HepG2 (cell line): ENCODE results near the gene JMY. TPM values are rescaled to one million over a fixed set of nuclear protein-coding genes. Genes with fewer than 3 reads are reported as not detected.
A peak's percentile ranks its signal among the peaks of the same experiment; 100 is the strongest.

Experiments
- ARNT ChIP-seq: fragments of 450-650 bp; IDR thresholded peaks from 2 replicates; pipeline ENCODE4 v1.6.1; 2017
- DNMT3B ChIP-seq: conservative IDR thresholded peaks from 2 replicates; pipeline ENCODE4 v1.6.1; 2016; ENCODE audit warnings: missing biosample characterization, control low read depth
- FOXC1 ChIP-seq: sonication (generic); formaldehyde crosslinking; IDR thresholded peaks from 2 replicates; pipeline ENCODE4 v1.8.0; 2022; ENCODE audit warnings: mild to moderate bottlenecking, missing genetic modification reagents, borderline replicate concordance
- FOXO4 ChIP-seq: sonication (generic); formaldehyde crosslinking; conservative IDR thresholded peaks from 2 replicates; pipeline ENCODE4 v1.8.1; 2023; ENCODE audit warnings: missing genetic modification reagents
- GATA4 ChIP-seq: sonication (generic); IDR thresholded peaks from 2 replicates; pipeline ENCODE4 v1.6.1; 2016; ENCODE audit warnings: antibody characterized with exemption, low read depth, borderline replicate concordance
- HMGA1 ChIP-seq: sonication (generic); formaldehyde crosslinking; conservative IDR thresholded peaks from 2 replicates; pipeline ENCODE4 v1.4.0; 2020; ENCODE audit warnings: missing genetic modification reagents
- HNRNPLL ChIP-seq: fragments of 200-400 bp; formaldehyde crosslinking; IDR thresholded peaks from 2 replicates; pipeline ENCODE4 v1.6.1; 2017; ENCODE audit warnings: mild to moderate bottlenecking, low read depth, low read length; ENCODE audit not compliant: poor library complexity, severe bottlenecking
- IRF2 ChIP-seq: IDR thresholded peaks from 2 replicates; pipeline ENCODE4 v1.6.1; 2018; ENCODE audit warnings: missing genetic modification reagents, missing compliant biosample characterization
- KDM5B ChIP-seq: sonication (generic); formaldehyde crosslinking; IDR thresholded peaks from 2 replicates; pipeline ENCODE4 v1.4.0; 2020; ENCODE audit warnings: missing genetic modification reagents, mild to moderate bottlenecking, borderline replicate concordance
- KMT2B ChIP-seq: IDR thresholded peaks from 2 replicates; pipeline ENCODE4 v1.6.1; 2016; ENCODE audit warnings: missing genetic modification reagents, missing compliant biosample characterization
- MED8 ChIP-seq: sonication (generic); formaldehyde crosslinking; IDR thresholded peaks from 2 replicates; pipeline ENCODE4 v1.8.1; 2023; ENCODE audit warnings: mild to moderate bottlenecking, missing genetic modification reagents; ENCODE audit not compliant: insufficient replicate concordance
- MEIS1 ChIP-seq: sonication (generic); formaldehyde crosslinking; IDR thresholded peaks from 2 replicates; pipeline ENCODE4 v1.9.0; 2021; ENCODE audit warnings: mild to moderate bottlenecking, missing genetic modification reagents, moderate library complexity, borderline replicate concordance
- NR2F1 ChIP-seq, 2 experiments: fragments of 450-650 bp in 1 of 2; formaldehyde crosslinking in 1 of 2; IDR thresholded peaks; 2 replicates each; pipeline versions ENCODE4 v1.5.0 to v1.6.1; 2016 to 2020; ENCODE audit warnings: mild to moderate bottlenecking in 1 of 2, missing compliant biosample characterization in 1 of 2, missing genetic modification reagents in 1 of 2, moderate library complexity in 1 of 2
- PATZ1 ChIP-seq: sonication (generic); formaldehyde crosslinking; IDR thresholded peaks from 2 replicates; pipeline ENCODE4 v1.4.0; 2020; ENCODE audit warnings: missing genetic modification reagents
- SALL1 ChIP-seq: sonication (generic); formaldehyde crosslinking; IDR thresholded peaks from 2 replicates; pipeline ENCODE4 v1.8.0; 2022; ENCODE audit warnings: mild to moderate bottlenecking, missing genetic modification reagents
- SRY ChIP-seq: sonication (generic); formaldehyde crosslinking; IDR thresholded peaks from 2 replicates; pipeline ENCODE4 v1.8.0; 2022; ENCODE audit warnings: mild to moderate bottlenecking, missing genetic modification reagents
- THAP8 ChIP-seq: sonication (generic); formaldehyde crosslinking; IDR thresholded peaks from 2 replicates; pipeline ENCODE4 v1.5.1; 2020; ENCODE audit warnings: missing genetic modification reagents, mild to moderate bottlenecking, borderline replicate concordance
- TMF1 ChIP-seq: sonication (generic); formaldehyde crosslinking; IDR thresholded peaks from 2 replicates; pipeline ENCODE4 v1.8.1; 2022; ENCODE audit warnings: low read depth, missing genetic modification reagents
- ZFX ChIP-seq: sonication (generic); formaldehyde crosslinking; IDR thresholded peaks from 2 replicates; pipeline ENCODE4 v1.4.0; 2020; ENCODE audit warnings: mild to moderate bottlenecking, low read depth, missing genetic modification reagents, moderate library complexity
- ZFYVE20 ChIP-seq: sonication (generic); formaldehyde crosslinking; IDR thresholded peaks from 2 replicates; pipeline ENCODE4 v1.8.0; 2023; ENCODE audit warnings: low read depth, mild to moderate bottlenecking, moderate library complexity, missing genetic modification reagents, borderline replicate concordance
- ZNF274 ChIP-seq: sonication (generic); formaldehyde crosslinking; IDR thresholded peaks from 2 replicates; pipeline ENCODE4 v1.5.1; 2020; ENCODE audit warnings: mild to moderate bottlenecking, missing genetic modification reagents
- ZNF350 ChIP-seq: sonication (generic); formaldehyde crosslinking; IDR thresholded peaks from 2 replicates; pipeline ENCODE4 v1.4.0; 2020; ENCODE audit warnings: mild to moderate bottlenecking, low read depth, missing genetic modification reagents, borderline replicate concordance
- ZNF543 ChIP-seq: sonication (generic); formaldehyde crosslinking; IDR thresholded peaks from 2 replicates; pipeline ENCODE4 v1.4.0; 2020; ENCODE audit warnings: mild to moderate bottlenecking, missing genetic modification reagents
- ZNF598 ChIP-seq: sonication (generic); formaldehyde crosslinking; IDR thresholded peaks from 2 replicates; pipeline ENCODE4 v1.5.1; 2020; ENCODE audit warnings: mild to moderate bottlenecking, missing genetic modification reagents, borderline replicate concordance
- ZNF761 ChIP-seq: sonication (generic); formaldehyde crosslinking; conservative IDR thresholded peaks from 2 replicates; pipeline ENCODE4 v1.4.0; 2020; ENCODE audit warnings: mild to moderate bottlenecking, missing genetic modification reagents
- polyA plus RNA-seq, 8 experiments: library from polyadenylated mRNA; depleted of rRNA in 3 of 8; stranded (reverse) in 7 of 8; unstranded in 1 of 8; fragments of >200 nt; fragmentation: Illumina TruSeq in 4 of 8; extraction: Trizol in 4 of 8; gene quantifications; 2 replicates each; pipeline versions ENCODE4 v1.2.1 to v1.2.3, GENCODE V29; 2011 to 2016; ENCODE audit warnings: low read depth in 4 of 8, missing spikeins in 1 of 8, mixed read lengths in 1 of 8; ENCODE audit not compliant: insufficient read depth in 1 of 8
- total RNA-seq, 5 experiments: library from RNA; depleted of rRNA; stranded (reverse); fragments of >200 nt; fragmentation: Illumina TruSeq; extraction: Trizol; gene quantifications; 2 replicates each; pipeline ENCODE4 v1.2.3, GENCODE V29; 2016; ENCODE audit warnings: low read depth in 1 of 5

The JMY gene
- total and polyA plus RNA-seq, 2 of the 13 experiments (the other 11 are each of a cell fraction or from before 2014, with no cell fraction given): 4.0 to 4.2 TPM

GRCh38 chr5:79236970-79237739 lies 1.2 kb downstream of the JMY start (continued):
- TF ChIP-seq NR2F1 (CRISPR knock-in tag; IDR thresholded peaks at IDR 0.05) (no peak), ARNT (no peak), GATA4 (no peak), THAP8 (no peak), HNRNPLL (no peak), MED8 (CRISPR knock-in tag) (no peak), SRY (0 out of 2 replicates have a peak, but pooled peaks have one; percentile 22), ZFYVE20 (CRISPR knock-in tag) (no peak), KMT2B (peak; percentile 60; the same call in 1 of the 2 replicates), ZNF274 (CRISPR knock-in tag) (peak; percentile 43; the same call in 1 of the 2 replicates), IRF2 (CRISPR knock-in tag) (0 out of 2 replicates have a peak, but pooled peaks have one; percentile 16), TMF1 (CRISPR knock-in tag) (no peak), ZNF598 (CRISPR knock-in tag) (0 out of 2 replicates have a peak, but pooled peaks have one; percentile 47), DNMT3B (CRISPR knock-in tag) (no peak), KDM5B (CRISPR knock-in tag) (peak; percentile 60; the same call in 1 of the 2 replicates), MEIS1 (0 out of 2 replicates have a peak, but pooled peaks have one; percentile 39), ZNF350 (CRISPR knock-in tag) (0 out of 2 replicates have a peak, but pooled peaks have one; percentile 58), FOXO4 (CRISPR knock-in tag) (no peak), FOXC1 (CRISPR knock-in tag) (peak; percentile 73; the same call in 1 of the 2 replicates), ZNF543 (CRISPR knock-in tag) (peak; percentile 61), PATZ1 (CRISPR knock-in tag) (peak; percentile 14; the same call in 1 of the 2 replicates), SALL1 (CRISPR knock-in tag) (peak; percentile 53; the same call in 1 of the 2 replicates), HMGA1 (CRISPR knock-in tag) (no peak), ZNF761 (CRISPR knock-in tag) (no peak), ZFX (peak; percentile 57; the same call in 1 of the 2 replicates)
